Measurements from ENCODE around the gene PTPRR.

The PTPRR gene

GRCh38 chr12:70876952-70877351 is 43.6 kb downstream of the PTPRR start:
- TF ChIP-seq CTCF (IDR thresholded peaks at IDR 0.05; ENCODE audit: low read depth, low read length, missing control alignments), result no peak
- no peak for DNase-seq (ENCODE audit: extremely low read depth, low read depth)
- no peak overlapping the region for H3K4me3 ChIP-seq (replicated peaks; ENCODE audit: low read depth, low read length)

DNA sequence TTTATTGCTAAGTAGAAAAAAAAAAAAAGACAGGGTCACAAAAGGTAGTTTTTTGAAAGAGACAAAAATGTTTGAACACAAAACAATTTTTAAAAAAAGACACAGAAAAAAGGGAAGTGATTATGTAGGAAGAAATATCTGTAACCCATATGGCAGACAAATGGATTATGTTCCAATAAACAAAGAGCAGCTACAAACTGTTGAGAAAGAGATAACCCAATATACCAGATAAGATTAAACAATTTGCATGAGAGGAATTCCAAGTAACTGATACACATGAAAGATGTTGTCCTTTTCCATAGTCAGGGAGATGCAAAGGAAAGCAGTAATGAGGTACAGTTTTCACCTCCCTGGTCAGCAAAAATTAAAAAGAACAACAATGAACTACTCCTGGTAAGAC is 44.9 kb downstream of the PTPRR start:
- TF ChIP-seq CTCF (IDR thresholded peaks at IDR 0.05; ENCODE audit: low read depth, low read length, missing control alignments), result no peak
- no peak for DNase-seq (ENCODE audit: extremely low read depth, low read depth)
- H3K4me3 ChIP-seq (replicated peaks; ENCODE audit: low read depth, low read length), result no peak overlapping the region

DNA sequence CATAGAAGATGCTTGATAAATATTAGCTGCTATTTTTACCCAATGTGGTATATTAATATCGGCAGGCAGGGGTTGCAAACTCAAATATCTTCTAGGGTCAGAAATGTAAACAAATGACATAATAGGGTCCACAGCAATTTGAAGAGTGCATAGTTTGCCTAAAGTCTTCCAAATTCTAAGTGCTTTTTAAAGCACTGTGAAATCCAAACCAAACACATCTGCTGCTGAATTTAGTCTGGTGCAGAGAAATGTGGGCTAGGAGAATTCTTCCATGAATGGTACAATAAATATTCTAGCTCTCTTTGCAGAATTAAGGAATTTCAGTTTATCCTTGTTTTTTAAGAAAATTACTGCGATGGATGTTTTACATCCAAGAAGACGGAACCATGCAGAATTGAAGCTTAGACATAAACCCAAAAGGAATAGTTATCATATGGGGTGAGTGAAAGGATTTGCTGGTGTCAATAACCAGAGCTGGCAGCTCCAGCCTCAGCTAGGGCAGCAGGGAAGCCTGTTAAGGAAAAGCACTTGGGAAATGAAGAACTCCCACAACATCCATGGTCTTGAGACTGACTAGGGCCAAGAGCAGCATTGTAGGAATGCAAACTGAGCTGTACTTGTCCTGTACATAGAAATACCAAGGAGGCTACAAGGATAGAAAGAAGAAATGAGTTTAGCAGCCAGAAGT is 65.5 kb downstream of the PTPRR start:
- H3K4me3 ChIP-seq (replicated peaks; ENCODE audit: low read depth, low read length), result no peak overlapping the region
- TF ChIP-seq CTCF (IDR thresholded peaks at IDR 0.05; ENCODE audit: low read depth, low read length, missing control alignments), result no peak
- no peak for DNase-seq (ENCODE audit: extremely low read depth, low read depth)

DNA sequence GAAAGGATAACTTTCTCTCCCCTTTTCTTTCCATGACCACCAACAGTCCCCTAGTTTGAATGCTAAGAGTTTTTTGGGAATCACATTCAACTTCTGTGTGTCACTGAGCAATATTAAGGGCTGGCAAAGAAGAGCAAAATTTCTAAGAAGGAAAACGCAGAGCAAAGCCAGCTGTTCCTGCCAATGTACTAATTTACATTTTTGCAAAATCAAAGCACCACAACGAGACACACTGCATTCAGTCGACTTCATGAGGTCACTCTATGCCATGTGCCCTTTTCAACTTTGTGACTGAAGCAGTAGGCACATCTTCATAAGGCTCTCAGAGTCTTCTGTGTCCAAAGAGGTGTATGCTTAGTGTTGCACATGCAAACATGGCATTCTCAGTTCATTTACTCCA is 66.4 kb downstream of the PTPRR start:
- no peak overlapping the region for H3K4me3 ChIP-seq (replicated peaks; ENCODE audit: low read depth, low read length)
- DNase-seq (ENCODE audit: extremely low read depth, low read depth), result no peak
- TF ChIP-seq CTCF (IDR thresholded peaks at IDR 0.05; ENCODE audit: low read depth, low read length, missing control alignments), result no peak

- H3K4me3 ChIP-seq (replicated peaks; ENCODE audit: low read depth, low read length), result no peak overlapping the region
- no peak for TF ChIP-seq CTCF (IDR thresholded peaks at IDR 0.05; ENCODE audit: low read depth, low read length, missing control alignments)
- peak; percentile 10 for DNase-seq (ENCODE audit: extremely low read depth, low read depth)
Observed at GRCh38 chr12:70853326-70853725, 67.2 kb downstream of the PTPRR start.

DNA sequence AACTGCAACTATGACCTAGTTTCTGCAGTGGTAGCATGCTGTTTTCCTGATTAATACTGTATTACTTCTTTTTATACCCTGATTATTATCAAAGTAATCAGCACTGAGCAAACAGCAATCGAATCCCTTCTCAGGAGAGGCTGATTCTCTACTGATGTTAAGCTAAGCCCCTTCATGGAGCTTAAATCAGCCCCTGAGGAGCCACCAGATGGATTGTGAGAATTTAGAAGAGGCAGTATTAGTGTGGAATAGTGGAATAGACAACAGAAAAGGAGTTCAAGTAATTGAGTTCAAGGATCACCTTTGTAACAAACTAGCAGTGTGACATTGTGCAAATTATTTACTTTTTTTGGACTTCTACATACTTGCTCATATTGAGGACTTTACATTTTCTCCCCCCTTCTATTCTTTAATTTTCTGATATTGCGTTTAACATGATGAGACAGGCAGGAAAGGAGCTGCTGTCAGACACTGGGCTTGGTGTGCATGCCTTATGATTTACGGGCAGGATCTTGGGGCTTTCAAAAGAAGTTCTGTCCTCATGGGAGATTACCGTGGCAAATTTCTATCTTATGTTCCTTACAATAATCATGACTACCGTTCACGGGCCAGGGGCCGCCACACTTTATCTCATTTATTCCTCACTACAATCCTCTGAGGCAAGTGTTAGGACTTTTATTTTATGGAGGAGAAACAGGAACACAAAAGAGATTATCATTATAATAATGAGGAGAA is 68.0 kb downstream of the PTPRR start:
- DNase-seq (ENCODE audit: extremely low read depth, low read depth), result no peak
- TF ChIP-seq CTCF (IDR thresholded peaks at IDR 0.05; ENCODE audit: low read depth, low read length, missing control alignments), result no peak
- no peak overlapping the region for H3K4me3 ChIP-seq (replicated peaks; ENCODE audit: low read depth, low read length)
